HepG2 (cell line): Measurements from ENCODE around the gene OGFR. TPM values are rescaled to one million over a fixed set of nuclear protein-coding genes. Genes with fewer than 3 reads are reported as not detected.

Experiments used
- ATAC-seq: fragments of 200-7000 bp; cut with Tn5 transposase; 3 replicates; pipeline ENCODE4 v1.9.1; 2020; ENCODE audit warnings: mild to moderate bottlenecking, moderate library complexity
- BruUV-seq: library from RNA; stranded (reverse); fragments of 400-500 nt; replicated peaks from 2 replicates; lab custom pipeline; 2021; lab: Mats Ljungman, UMichigan
- CTCF ChIA-PET: fragments of 300-600 bp; formaldehyde crosslinking; extraction: SDS; loops from one replicate; lab custom pipeline; 2021; ENCODE audit warnings: low total read pairs, inconsistent platforms, low intra/inter-chr PET ratio; lab: Yijun Ruan, JAX
- POLR2A ChIA-PET: fragments of 350-600 bp; sonication (Branson Sonifier 250); formaldehyde crosslinking; loops from one replicate; lab custom pipeline; 2020; ENCODE audit warnings: antibody characterized with exemption, inconsistent platforms; lab: Yijun Ruan, JAX
- DNase-seq: peaks from one replicate; pipeline ENCODE4 v3.0.0-alpha.2; 2015; ENCODE audit warnings: low spot score
- FAIRE-seq: peaks from 3 replicates; lab custom pipeline; 2011; peaks lifted over from hg19 to GRCh38; lab: Jason Lieb, UNC
- H2AFZ ChIP-seq: one replicate; pipeline ENCODE4 v1.6.1; 2011; ENCODE audit warnings: low read length, inconsistent platforms
- H3K27ac ChIP-seq: fragments of 300-600 bp; 3 replicates; pipeline ENCODE4 v1.8.0; 2011; ENCODE audit warnings: mixed run types, mild to moderate bottlenecking, mixed read lengths, low read length, inconsistent platforms; ENCODE audit not compliant: insufficient read depth; ENCODE audit errors: extremely low read length
- H3K27me3 ChIP-seq, 2 experiments: fragments of 200-600 bp in 1 of 2; 2 replicates in 1 of 2; 3 replicates in 1 of 2; pipeline versions ENCODE4 v1.6.0 to v1.8.0; 2011; ENCODE audit warnings: low read length in 2 of 2, mild to moderate bottlenecking in 2 of 2, moderate library complexity in 2 of 2, inconsistent platforms in 1 of 2; ENCODE audit not compliant: insufficient read depth in 2 of 2, control insufficient read depth in 1 of 2
- H3K36me3 ChIP-seq, 2 experiments: fragments of 200-600 bp in 1 of 2; replicated peaks in 1 of 2; 2 replicates in 1 of 2; 3 replicates in 1 of 2; pipeline versions ENCODE4 v1.5.1 to v1.8.0; 2011; ENCODE audit warnings: low read length in 2 of 2, inconsistent platforms in 1 of 2; ENCODE audit not compliant: insufficient read depth in 2 of 2, control insufficient read depth in 1 of 2
- H3K4me1 ChIP-seq: 2 replicates; pipeline ENCODE4 v1.5.1; 2012; ENCODE audit warnings: low read length, inconsistent platforms; ENCODE audit not compliant: insufficient read depth
- H3K4me2 ChIP-seq: 2 replicates; pipeline ENCODE4 v1.6.0; 2011; ENCODE audit warnings: low read depth, low read length, inconsistent platforms
- H3K4me3 ChIP-seq, 3 experiments: fragments of 200-600 bp in 1 of 3; sonication (generic), shearing (Covaris generic) in 1 of 3; replicated peaks in 1 of 3; 2 replicates each; pipeline ENCODE4 v1.5.1; 2011 to 2016; ENCODE audit warnings: low read length in 3 of 3, inconsistent platforms in 2 of 3, low read depth in 2 of 3, mild to moderate bottlenecking in 2 of 3, control low read depth in 1 of 3, mixed read lengths in 1 of 3; ENCODE audit not compliant: insufficient read depth in 1 of 3
- H3K79me2 ChIP-seq: one replicate; pipeline ENCODE4 v1.6.1; 2011; ENCODE audit warnings: low read length, inconsistent platforms; ENCODE audit not compliant: insufficient read depth
- H3K9ac ChIP-seq: 2 replicates; pipeline ENCODE4 v1.6.0; 2011; ENCODE audit warnings: mild to moderate bottlenecking, low read depth, low read length, inconsistent platforms; ENCODE audit not compliant: insufficient read depth
- H3K9me3 ChIP-seq: 2 replicates; pipeline ENCODE4 v1.5.1; 2012; ENCODE audit warnings: mild to moderate bottlenecking, low read length
- H4K20me1 ChIP-seq: 2 replicates; pipeline ENCODE4 v1.6.0; 2011; ENCODE audit warnings: inconsistent platforms, mild to moderate bottlenecking, low read length, moderate library complexity; ENCODE audit not compliant: insufficient read depth
- GPN1 ChIP-seq: sonication (generic); formaldehyde crosslinking; IDR thresholded peaks from 2 replicates; pipeline ENCODE4 v1.5.1; 2020; ENCODE audit warnings: missing genetic modification reagents, borderline replicate concordance
- KAT8 ChIP-seq: IDR thresholded peaks from 2 replicates; pipeline ENCODE4 v1.6.1; 2016; ENCODE audit warnings: missing genetic modification reagents, missing compliant biosample characterization
- MAFK ChIP-seq, 2 experiments: IDR thresholded peaks in 1 of 2; conservative IDR thresholded peaks in 1 of 2; 2 replicates each; pipeline ENCODE4 v1.6.1; 2011; ENCODE audit warnings: improper control_type of control experiment in 2 of 2, low read length in 2 of 2
- MNT ChIP-seq: fragments of 450-650 bp; IDR thresholded peaks from 2 replicates; pipeline ENCODE4 v1.6.1; 2016
- PRMT3 ChIP-seq: sonication (generic); formaldehyde crosslinking; IDR thresholded peaks from 2 replicates; pipeline ENCODE4 v1.8.1; 2022; ENCODE audit warnings: low read depth, mild to moderate bottlenecking, moderate library complexity, missing genetic modification reagents, borderline replicate concordance
- ZBTB33 ChIP-seq: sonication (generic); formaldehyde crosslinking; IDR thresholded peaks from 2 replicates; pipeline ENCODE4 v1.4.0; 2020; ENCODE audit warnings: missing genetic modification reagents
- ZNF768 ChIP-seq: sonication (generic); formaldehyde crosslinking; IDR thresholded peaks from 2 replicates; pipeline ENCODE4 v1.4.0; 2020; ENCODE audit warnings: missing genetic modification reagents
- WGBS: methylation state at CpG from one replicate; pipeline ENCODE4 v1.1.6; 2017; ENCODE audit warnings: low lambda C conversion rate; 5-methylcytosine and 5-hydroxymethylcytosine counted together
- in situ Hi-C: cut with HindIII; loops from 2 replicates; pipeline ENCODE4 v1.10.0; 2017; ENCODE audit warnings: low pct_unique_long_range_greater_than_20kb; ENCODE audit not compliant: extremely low pct_ligation_motif_present
- intact Hi-C: fragments of 100-400 bp; cut with micrococcal nuclease; formaldehyde crosslinking; loops from one replicate; pipeline ENCODE4 v1.10.0; 2022; ENCODE audit not compliant: unreplicated experiment
- polyA plus RNA-seq, 8 experiments: library from polyadenylated mRNA; depleted of rRNA in 3 of 8; stranded (reverse) in 7 of 8; unstranded in 1 of 8; fragments of >200 nt; fragmentation: Illumina TruSeq in 4 of 8; extraction: Trizol in 4 of 8; gene quantifications; 2 replicates each; pipeline versions ENCODE4 v1.2.1 to v1.2.3, GENCODE V29; 2011 to 2016; ENCODE audit warnings: low read depth in 4 of 8, missing spikeins in 1 of 8, mixed read lengths in 1 of 8; ENCODE audit not compliant: insufficient read depth in 1 of 8
- total RNA-seq, 5 experiments: library from RNA; depleted of rRNA; stranded (reverse); fragments of >200 nt; fragmentation: Illumina TruSeq; extraction: Trizol; gene quantifications; 2 replicates each; pipeline ENCODE4 v1.2.3, GENCODE V29; 2016; ENCODE audit warnings: low read depth in 1 of 5

OGFR gene
- total and polyA plus RNA-seq, 2 of the 13 experiments (the other 11 are each of a cell fraction or from before 2014, with no cell fraction given) = 47.7 to 81.8 TPM

- peaks cover 18 to 70% of the 10 kb centered on the region in 2 experiments for H3K27me3 ChIP-seq
- intact Hi-C loops = no loop called here
- BruUV-seq = no TSS peak
- no peaks in the 10 kb centered on the region for H3K36me3 ChIP-seq
- DNase-seq (no peak), FAIRE-seq (no peak), ATAC-seq (no peak)
- H3K4me1 ChIP-seq = peaks cover 1% of the 10 kb centered on the region
- in situ Hi-C loops = no loop called here
- no peak overlapping the region for H2AFZ ChIP-seq
- ChIA-PET CTCF (no interaction called here), POLR2A (no interaction called here)
- H3K9me3 ChIP-seq = no peaks in the 10 kb centered on the region
- no peak overlapping the region for H3K27ac ChIP-seq
- H3K4me2 ChIP-seq = no peak overlapping the region
- no peaks in the 10 kb centered on the region; the same call in 1 of the 2 replicates for H4K20me1 ChIP-seq
- 27% methylated on average over 16 of the region's 16 CpGs for WGBS
- H3K9ac ChIP-seq = no peak overlapping the region
- H3K79me2 ChIP-seq = no peaks in the 10 kb centered on the region
- no peak overlapping the region for H3K4me3 ChIP-seq
- TF ChIP-seq MNT (0 out of 2 replicates have a peak, but pooled peaks have one; percentile 11), KAT8 (CRISPR knock-in tag) (no peak), MAFK (conservative IDR thresholded peaks at IDR 0.05 in 1 of 2, IDR thresholded peaks at IDR 0.05 in 1 of 2; ENCODE audit: low read length in 2 of 2) (peak in 1 of 2 experiments; percentile 33; a peak in 1 of 4 replicates), GPN1 (CRISPR knock-in tag) (no peak)
These were observed 46.3 kb upstream of the OGFR start for GRCh38 chr20:62758226-62758912.

- TF ChIP-seq ZBTB33 (CRISPR knock-in tag) (0 out of 2 replicates have a peak, but pooled peaks have one; percentile 27), PRMT3 (CRISPR knock-in tag) (no peak), ZNF768 (CRISPR knock-in tag) (peak; percentile 13; the same call in 1 of the 2 replicates)
- 54% methylated on average over 20 of the region's 20 CpGs for WGBS
- no TSS peak for BruUV-seq
- no peaks in the 10 kb centered on the region for H3K36me3 ChIP-seq
- ATAC-seq (no peak), DNase-seq (no peak), FAIRE-seq (no peak)
- no peak overlapping the region for H3K27ac ChIP-seq
- H3K4me3 ChIP-seq = no peak overlapping the region
- no peaks in the 10 kb centered on the region for H3K79me2 ChIP-seq
- H3K27me3 ChIP-seq = peaks cover 21 to 72% of the 10 kb centered on the region in 2 experiments
- no peaks in the 10 kb centered on the region; the same call in 1 of the 2 replicates for H4K20me1 ChIP-seq
- ChIA-PET POLR2A (no interaction called here), CTCF (no interaction called here)
- no peak overlapping the region for H3K9ac ChIP-seq
- in situ Hi-C loops = no loop called here
- no peaks in the 10 kb centered on the region for H3K4me1 ChIP-seq
- H3K9me3 ChIP-seq = no peaks in the 10 kb centered on the region
- intact Hi-C loops = no loop called here
- H2AFZ ChIP-seq = no peak overlapping the region
- H3K4me2 ChIP-seq = no peak overlapping the region
These were observed 44.6 kb upstream of the OGFR start for GRCh38 chr20:62759981-62760431.
